Raji (cell line): ENCODE data around the gene IRAG1.

Source experiments
- POLR2A ChIP-seq: IDR thresholded peaks from 2 replicates; pipeline ENCODE4 v1.6.1; 2011; ENCODE audit warnings: low read depth, low read length, control low read depth; ENCODE audit not compliant: insufficient read depth

IRAG1 gene

GRCh38 chr11:10679644-10680043 is 13.9 kb downstream of the IRAG1 start:
- no peak for TF ChIP-seq POLR2A

DNA sequence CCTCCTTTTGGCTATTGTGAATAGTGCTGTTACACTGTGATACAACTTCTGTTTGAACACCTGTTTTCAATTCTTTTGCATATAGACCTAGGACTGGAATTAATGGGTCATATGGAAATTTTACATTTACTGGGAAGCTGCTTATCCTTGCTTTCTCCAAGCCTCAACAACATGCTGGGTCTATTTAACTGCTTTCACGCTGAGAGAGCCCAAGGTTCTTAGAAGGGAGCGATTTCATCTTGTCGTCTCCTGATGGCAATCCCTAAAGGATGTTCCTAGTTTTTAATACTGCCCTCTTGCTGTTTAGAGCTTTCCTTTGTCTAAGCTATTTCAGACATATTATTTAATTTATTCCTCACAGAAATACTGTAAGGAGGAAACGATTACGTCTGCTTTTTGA is 15.5 kb downstream of the IRAG1 start:
- TF ChIP-seq POLR2A = no peak

DNA sequence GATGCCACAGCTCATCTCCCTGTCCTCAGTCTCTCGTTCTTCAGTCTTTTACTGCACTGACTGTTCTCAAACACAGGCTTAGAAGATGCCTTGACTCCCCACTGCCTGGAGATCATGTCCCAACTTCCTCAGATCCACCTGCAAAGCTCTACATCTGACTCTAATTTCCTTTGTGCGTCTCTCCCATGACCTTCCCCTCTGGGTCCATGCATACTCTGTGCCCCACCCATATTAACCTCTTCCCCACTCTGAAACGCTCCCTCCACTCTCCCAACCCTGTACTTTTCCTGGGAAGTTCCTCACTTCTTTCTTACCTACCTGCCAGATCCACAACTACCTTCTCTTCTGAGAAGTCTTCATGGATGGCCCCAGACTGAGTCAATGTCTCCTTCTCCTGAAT is 16.6 kb downstream of the IRAG1 start:
- no peak for TF ChIP-seq POLR2A

- no peak for TF ChIP-seq POLR2A
These were observed 18.6 kb downstream of the IRAG1 start for GRCh38 chr11:10674911-10675440.

GRCh38 chr11:10674440-10674855 is 19.1 kb downstream of the IRAG1 start:
- no peak for TF ChIP-seq POLR2A

GRCh38 chr11:10673501-10674062 is 20.0 kb downstream of the IRAG1 start:
- TF ChIP-seq POLR2A = no peak

DNA sequence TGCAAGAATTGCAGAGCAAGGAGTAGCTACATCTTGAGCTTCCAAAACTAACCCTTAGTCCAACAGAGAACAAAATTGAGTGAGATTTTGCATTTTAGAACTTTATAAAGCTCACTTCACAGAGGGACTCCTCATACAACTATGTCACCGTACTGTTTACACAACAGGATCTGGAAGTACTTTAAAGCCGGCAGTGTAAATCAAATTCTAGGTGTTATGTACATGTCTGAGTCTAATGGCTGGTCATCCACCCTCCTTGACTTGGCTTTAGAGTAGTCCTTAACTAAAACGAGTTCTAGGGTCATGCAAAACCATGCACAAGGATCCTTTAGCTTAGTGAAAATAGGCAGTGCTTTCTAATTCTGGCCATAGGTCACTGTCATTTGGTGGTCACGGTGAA is 23.5 kb downstream of the IRAG1 start:
- TF ChIP-seq POLR2A = no peak

GRCh38 chr11:10669258-10670033 is 24.1 kb downstream of the IRAG1 start:
- TF ChIP-seq POLR2A = no peak

DNA sequence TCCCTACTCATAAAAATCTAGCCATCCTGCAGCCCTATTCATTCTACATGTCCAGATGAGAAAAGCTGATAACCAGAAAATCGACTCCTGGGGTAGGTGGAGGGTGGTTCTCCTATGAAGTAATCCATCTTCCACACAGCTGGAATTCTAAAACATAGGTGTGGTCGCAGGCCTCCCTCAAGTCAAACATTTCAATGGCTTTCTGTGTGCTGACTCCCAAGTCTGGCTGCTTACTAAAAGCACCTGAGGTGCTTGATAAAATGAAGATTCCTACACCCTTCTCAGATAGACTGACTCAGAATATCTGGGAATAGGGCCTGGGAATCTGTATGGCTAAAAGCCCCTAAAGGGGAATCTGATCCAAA is 26.1 kb downstream of the IRAG1 start:
- TF ChIP-seq POLR2A = no peak

- TF ChIP-seq POLR2A = no peak
These were observed 26.7 kb downstream of the IRAG1 start for GRCh38 chr11:10666556-10667520.

GRCh38 chr11:10664496-10664895 is 29.1 kb downstream of the IRAG1 start:
- no peak for TF ChIP-seq POLR2A

DNA sequence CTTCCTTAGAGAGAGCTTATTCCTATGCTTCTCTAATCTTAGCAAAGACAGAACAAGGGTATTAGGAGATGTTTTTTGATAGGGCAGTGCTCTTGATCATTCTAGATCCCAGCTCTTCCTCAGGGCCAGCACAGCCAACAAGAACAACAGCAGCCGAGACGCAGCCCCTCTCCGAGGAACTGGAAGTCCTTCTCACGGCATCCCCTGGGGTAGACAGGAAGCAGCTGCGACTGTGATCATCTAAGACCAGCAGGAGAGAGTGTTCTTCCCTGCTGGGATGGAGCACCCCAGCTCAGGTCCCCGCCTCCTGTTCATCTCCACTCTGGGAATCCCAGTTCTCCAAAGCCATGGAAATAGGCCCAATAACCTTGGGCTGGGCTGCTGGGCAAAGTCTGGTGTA is 29.6 kb downstream of the IRAG1 start:
- TF ChIP-seq POLR2A = no peak

GRCh38 chr11:10663365-10663764 is 30.2 kb downstream of the IRAG1 start:
- no peak for TF ChIP-seq POLR2A

DNA sequence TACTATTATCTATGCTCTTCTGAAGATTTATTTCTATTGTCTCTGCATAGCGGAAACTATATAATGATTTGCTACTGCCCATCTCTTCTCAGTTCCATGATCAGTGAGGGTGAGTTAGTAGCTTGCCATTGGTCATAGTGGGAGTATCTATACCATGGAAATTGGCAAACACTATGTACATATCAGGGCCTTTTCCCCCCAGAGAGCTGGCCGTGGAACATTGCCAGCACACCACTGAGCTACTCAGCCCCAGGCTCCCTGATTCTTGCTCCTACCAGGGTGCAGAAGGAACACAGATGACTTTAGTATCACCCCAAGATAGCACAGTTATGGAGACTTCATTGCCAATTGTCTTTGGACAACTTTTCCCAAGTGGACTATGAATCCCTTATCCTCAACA is 33.2 kb downstream of the IRAG1 start:
- no peak for TF ChIP-seq POLR2A

DNA sequence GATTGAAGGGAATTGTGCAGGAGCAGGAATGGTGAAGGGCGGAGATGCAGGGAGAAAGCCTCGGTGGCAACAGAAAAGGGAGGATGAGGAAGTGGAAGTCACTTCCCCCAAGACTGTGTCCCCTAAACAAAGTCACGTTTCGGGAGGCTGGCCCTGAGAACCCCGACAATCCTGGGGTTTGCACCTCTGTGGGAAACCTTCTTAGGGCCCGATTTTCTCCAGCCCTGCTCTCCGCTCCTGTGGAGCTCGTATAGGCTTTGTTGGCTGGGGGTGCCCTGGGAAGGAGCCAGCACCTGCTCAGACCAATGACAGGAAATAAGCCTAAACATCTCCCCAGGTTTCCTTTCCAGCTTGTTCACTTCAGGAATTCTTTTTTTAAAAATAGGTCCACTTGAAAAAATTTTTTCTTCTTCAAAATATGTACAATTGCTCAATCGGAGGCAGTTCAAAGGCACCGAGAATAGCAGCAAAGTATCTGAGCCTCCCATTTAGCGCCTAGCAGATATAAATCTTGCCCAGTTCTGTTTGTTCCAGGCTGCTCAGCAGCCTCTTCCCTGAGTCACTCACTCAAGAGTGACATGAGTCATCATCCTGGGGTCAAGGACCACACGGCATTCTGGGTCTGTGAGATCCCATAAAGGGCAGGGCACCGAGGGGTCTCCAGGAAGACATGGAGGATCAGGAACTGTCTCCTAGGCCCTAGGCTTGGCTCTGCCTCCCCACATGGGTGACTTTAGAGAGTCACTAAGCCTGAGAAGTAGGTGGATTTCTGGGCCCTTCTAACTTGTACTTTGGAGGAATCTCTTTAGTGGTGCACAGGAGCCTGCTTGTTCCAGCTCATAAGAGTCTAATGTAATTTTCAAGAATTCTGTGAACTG is 34.0 kb downstream of the IRAG1 start:
- no peak for TF ChIP-seq POLR2A
